ENCODE results near the gene NAGK. TPM values are rescaled to one million over a fixed set of nuclear protein-coding genes. Genes with fewer than 3 reads are reported as not detected.
"Not testable (repeated sequence)": the region's sequence is repeated elsewhere in the genome, so short reads cannot be mapped to it uniquely, and the experiment has no call there.

The NAGK gene
- total RNA-seq (2014; rRNA removed; shearing (Covaris generic); ENCODE audit: low replicate concordance): 53.4 and 124 TPM in 2 replicates

- DNase-seq (ENCODE audit: low read depth): peak; percentile 96
- in situ Hi-C loops (cut with HindIII; ENCODE audit: low pct_unique_long_range_greater_than_20kb, low sequenced_read_pairs): no loop called here
Observed at GRCh38 chr2:71068218-71069035, at the start of gene NAGK. Gene NAGK, plus strand, starts transcription at chr2:71068648. Its CDS starts 36 bp downstream, at chr2:71068684.

DNA sequence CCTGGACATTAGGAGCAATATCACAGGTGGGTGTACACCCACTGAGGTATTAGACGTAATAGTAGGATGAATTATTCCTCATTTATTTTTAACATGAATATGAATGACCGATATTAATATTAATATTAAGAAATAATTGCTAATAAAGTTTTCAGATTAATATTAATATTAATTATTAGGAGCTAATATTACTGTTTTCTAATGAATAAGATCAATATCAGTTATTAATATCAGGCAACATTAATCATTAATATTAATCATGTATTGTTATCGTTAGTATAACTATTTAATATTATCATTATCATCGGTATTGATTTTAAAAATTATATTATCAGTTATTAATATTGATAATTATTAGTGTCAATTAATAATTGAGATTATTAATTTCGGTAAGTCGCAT, 48.5 kb upstream of the NAGK start:
- in situ Hi-C loops (cut with HindIII; ENCODE audit: low pct_unique_long_range_greater_than_20kb, low sequenced_read_pairs); DNase-seq (ENCODE audit: low read depth): not testable (repeated sequence)

- in situ Hi-C loops (cut with HindIII; ENCODE audit: low pct_unique_long_range_greater_than_20kb, low sequenced_read_pairs); DNase-seq (ENCODE audit: low read depth): not testable (repeated sequence)
Observed at GRCh38 chr2:71021394-71021793, 47.1 kb upstream of the NAGK start.

- in situ Hi-C loops (cut with HindIII; ENCODE audit: low pct_unique_long_range_greater_than_20kb, low sequenced_read_pairs); DNase-seq (ENCODE audit: low read depth): not testable (repeated sequence)
Observed at GRCh38 chr2:71023553-71024243, 44.8 kb upstream of the NAGK start.

DNA sequence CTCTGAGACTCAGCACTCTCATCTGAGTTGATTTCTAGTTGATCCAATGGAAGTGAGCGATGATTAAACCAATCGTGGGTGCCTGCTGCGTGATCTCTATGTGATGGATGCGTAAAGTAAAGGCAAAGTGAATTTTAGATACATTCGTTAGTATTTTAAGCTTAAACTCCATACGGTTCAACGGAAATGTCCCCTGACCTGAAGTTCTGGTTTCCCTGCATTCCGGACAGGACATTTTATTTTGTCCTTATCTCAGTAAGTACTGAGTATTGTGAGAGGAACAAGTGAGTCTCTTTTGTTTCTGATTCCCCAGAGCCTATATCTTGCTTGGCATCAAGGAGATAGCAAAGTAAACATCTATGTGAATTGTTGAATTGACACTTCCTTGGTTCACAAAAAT, 32.2 kb upstream of the NAGK start:
- in situ Hi-C loops (cut with HindIII; ENCODE audit: low pct_unique_long_range_greater_than_20kb, low sequenced_read_pairs); DNase-seq (ENCODE audit: low read depth): not testable (repeated sequence)

DNA sequence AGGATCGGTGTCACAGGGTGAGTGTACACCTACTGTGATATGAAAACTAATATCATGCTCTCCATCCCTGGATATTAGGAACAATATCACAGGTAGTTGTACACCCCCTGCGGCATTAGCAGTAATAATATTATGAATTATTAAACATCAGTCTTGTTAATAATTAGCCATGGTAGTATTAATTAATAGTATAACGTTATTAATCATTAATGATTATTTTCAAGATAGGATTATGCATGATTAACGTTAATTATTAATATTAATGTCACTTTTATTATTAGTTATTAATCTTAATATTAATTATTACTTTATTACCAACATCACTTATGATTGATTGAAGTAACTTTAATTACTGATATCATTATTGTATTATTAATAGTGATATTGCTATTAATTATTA, 26.2 kb upstream of the NAGK start:
- in situ Hi-C loops (cut with HindIII; ENCODE audit: low pct_unique_long_range_greater_than_20kb, low sequenced_read_pairs): no loop called here
- no peak for DNase-seq (ENCODE audit: low read depth)

DNA sequence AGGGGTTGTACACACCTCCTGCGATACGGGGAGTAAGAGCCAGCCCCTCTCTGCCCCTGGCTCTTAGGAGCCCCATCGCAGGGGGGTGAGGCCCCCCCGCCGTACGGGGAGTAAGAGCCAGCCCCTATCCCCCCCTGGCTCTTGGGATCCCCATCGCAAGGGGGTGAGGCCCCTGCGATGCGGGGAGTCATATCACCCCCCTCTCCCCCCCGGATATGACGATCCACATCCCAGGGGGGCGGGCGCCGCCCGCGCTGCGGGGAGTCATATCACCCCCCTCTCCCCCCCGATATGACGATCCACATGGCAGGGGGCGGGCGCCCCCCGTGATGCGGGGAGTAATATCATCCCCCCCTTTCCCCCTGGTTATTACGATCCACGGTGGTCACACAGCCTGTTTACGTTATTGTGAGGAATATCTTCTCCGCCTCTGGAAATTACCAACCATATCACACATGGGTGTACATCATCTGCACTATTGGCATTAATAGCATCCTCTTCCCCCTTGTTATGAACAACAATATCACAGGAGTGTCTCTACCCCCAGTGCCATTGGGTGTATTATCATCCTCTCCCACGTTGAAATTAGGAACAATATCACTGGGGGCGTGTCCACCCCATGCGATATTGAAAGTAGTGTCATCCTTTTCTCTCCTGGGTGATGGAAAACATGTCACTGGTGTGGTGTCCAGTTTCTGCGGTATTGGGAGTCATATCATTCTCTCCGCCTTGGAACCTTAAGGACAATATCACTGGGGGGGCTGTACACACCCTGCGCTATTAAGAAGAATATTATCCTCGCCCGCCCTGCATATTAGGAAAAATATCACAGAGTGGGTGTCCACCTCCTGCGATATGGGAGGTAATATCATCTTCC, 24.7 kb upstream of the NAGK start:
- DNase-seq (ENCODE audit: low read depth): no peak
- in situ Hi-C loops (cut with HindIII; ENCODE audit: low pct_unique_long_range_greater_than_20kb, low sequenced_read_pairs): no loop called here

- DNase-seq (ENCODE audit: low read depth): no peak
- in situ Hi-C loops (cut with HindIII; ENCODE audit: low pct_unique_long_range_greater_than_20kb, low sequenced_read_pairs): no loop called here
Observed at GRCh38 chr2:71045151-71045550, 23.3 kb upstream of the NAGK start.

GRCh38 chr2:71045865-71046548, 22.4 kb upstream of the NAGK start:
- DNase-seq (ENCODE audit: low read depth): no peak
- in situ Hi-C loops (cut with HindIII; ENCODE audit: low pct_unique_long_range_greater_than_20kb, low sequenced_read_pairs): no loop called here

- no peak for DNase-seq (ENCODE audit: low read depth)
- in situ Hi-C loops (cut with HindIII; ENCODE audit: low pct_unique_long_range_greater_than_20kb, low sequenced_read_pairs): no loop called here
Observed at GRCh38 chr2:71048096-71048495, 20.4 kb upstream of the NAGK start.

DNA sequence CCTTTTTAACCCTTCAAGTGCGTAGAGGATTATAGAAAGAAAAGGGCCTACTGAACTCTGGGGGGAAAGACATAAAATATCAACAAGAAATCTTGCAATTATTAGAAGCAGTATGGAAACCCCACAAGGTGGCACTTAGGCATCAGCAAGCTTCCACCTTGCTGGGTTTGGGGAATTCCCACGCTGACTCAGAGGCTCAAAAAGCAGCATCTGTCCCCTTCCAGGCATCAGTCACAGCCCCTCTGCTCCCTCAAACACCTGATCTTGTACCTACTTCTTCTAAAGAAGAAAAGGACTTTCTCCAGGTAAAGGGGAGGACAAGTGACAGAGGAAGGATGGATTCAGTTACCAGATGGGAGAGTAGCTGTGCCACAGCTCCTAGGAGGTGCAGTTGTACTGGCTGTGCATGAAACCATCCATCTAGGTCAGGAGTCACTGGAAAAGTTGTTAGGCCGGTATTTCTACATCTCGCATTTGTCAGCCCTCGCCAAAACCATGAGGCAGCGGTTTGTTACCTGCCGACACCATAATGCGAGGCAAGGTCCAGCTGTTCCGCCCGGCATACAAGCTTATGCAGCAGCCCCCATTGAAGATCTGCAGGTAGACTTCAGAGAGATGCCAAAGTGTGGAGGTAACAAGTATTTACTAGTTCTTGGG, 18.6 kb upstream of the NAGK start:
- not testable (repeated sequence) for DNase-seq (ENCODE audit: low read depth)

DNA sequence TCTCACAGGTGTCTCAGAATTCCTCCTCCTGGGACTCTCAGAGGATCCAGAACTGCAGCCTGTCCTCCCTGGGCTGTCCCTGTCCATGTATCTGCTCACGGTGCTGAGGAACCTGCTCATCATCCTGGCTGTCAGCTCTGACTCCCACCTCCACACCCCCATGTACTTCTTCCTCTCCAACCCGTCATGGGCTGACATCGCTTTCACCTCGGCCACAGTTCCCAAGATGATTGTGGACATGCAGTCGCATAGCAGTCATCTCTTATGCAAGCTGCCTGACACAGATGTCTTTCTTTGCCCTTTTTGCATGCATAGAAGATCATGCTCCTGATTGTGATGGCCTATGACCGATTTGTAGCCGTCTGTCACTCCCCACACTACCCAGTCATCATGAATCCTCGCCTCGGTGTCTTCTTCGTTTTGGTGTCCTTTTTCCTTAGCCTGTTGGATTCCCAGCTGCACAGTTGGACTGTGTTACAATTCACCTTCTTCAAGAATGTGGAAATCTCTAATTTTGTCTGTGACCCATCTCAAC, 13.2 kb upstream of the NAGK start:
- in situ Hi-C loops (cut with HindIII; ENCODE audit: low pct_unique_long_range_greater_than_20kb, low sequenced_read_pairs); DNase-seq (ENCODE audit: low read depth): not testable (repeated sequence)

More for the DNA sequence above, 18.6 kb upstream of the NAGK start:
- in situ Hi-C loops (cut with HindIII; ENCODE audit: low pct_unique_long_range_greater_than_20kb, low sequenced_read_pairs): not testable (repeated sequence)

- in situ Hi-C loops (cut with HindIII; ENCODE audit: low pct_unique_long_range_greater_than_20kb, low sequenced_read_pairs): no loop called here
- no peak for DNase-seq (ENCODE audit: low read depth)
Observed at GRCh38 chr2:71060211-71060610, 8.2 kb upstream of the NAGK start.

DNA sequence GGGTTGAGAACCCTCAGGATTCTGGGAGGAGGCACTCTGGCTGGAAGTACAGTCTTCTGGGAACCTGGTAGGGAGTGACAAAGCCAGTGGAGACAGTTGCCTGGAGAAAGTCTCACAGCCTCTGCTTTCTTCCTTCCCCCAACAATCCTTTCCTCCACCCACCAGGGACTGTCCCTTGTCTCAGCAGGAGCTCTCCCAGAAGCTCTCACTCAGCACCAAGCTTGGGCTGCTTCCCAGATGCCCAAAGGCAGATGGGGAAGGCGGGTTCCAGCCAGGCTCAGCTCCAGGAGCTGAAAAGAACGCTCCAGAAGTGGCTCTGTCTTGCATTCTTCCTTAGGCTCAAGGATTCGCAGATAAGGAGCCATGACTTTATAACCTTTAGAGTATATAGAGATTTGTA, 7.6 kb upstream of the NAGK start:
- in situ Hi-C loops (cut with HindIII; ENCODE audit: low pct_unique_long_range_greater_than_20kb, low sequenced_read_pairs): no loop called here
- DNase-seq (ENCODE audit: low read depth): no peak

GRCh38 chr2:71063216-71063615, 5.2 kb upstream of the NAGK start:
- in situ Hi-C loops (cut with HindIII; ENCODE audit: low pct_unique_long_range_greater_than_20kb, low sequenced_read_pairs): no loop called here
- no peak for DNase-seq (ENCODE audit: low read depth)

DNA sequence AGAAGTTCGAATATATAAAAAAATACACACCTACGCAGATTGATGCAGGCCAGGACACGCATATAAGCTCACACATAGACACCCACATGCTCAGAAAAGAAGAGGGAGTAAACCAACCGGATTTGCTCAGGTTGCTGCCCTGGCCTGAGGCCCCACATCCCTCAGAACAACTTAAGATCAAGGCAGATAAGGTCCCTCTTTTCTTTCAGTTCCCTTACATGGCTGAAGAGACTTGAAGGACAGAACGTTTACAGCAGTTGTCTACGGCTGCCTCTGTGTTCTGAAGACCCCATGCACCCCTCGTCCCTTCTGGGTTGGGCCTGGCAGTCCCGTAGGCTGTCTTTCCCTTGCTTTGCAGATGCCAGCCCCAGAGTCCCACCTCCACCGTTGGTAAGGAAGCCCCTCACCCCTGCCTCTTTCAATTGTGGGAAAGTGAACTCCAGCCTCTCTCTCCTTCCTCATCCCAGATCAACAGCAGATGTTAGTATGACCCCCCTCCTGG, 4.3 kb upstream of the NAGK start:
- in situ Hi-C loops (cut with HindIII; ENCODE audit: low pct_unique_long_range_greater_than_20kb, low sequenced_read_pairs): no loop called here
- no peak for DNase-seq (ENCODE audit: low read depth)
